Cardiac muscle cell (in vitro differentiated cells and primary cell): ENCODE results near the gene PHF13. TPM values are rescaled to one million over a fixed set of nuclear protein-coding genes. Genes with fewer than 3 reads are reported as not detected.

Experiments used
- DNase-seq, 2 donors: peaks; one replicate each; pipeline versions ENCODE4 v3.0.0 to v3.0.0-alpha.2; 2010 to 2017; ENCODE audit warnings: low read depth in 1 of 2, low spot score in 1 of 2
- H3K27ac ChIP-seq: fragments of 200-600 bp; sonication (generic); 2 replicates; pipeline ENCODE4 v1.5.1; 2016
- H3K27me3 ChIP-seq: fragments of 200-600 bp; sonication (generic); 2 replicates; pipeline ENCODE4 v1.6.0; 2016; ENCODE audit warnings: control low read depth
- H3K36me3 ChIP-seq: fragments of 200-600 bp; sonication (generic); 2 replicates; pipeline ENCODE4 v1.5.1; 2016; ENCODE audit warnings: control low read depth
- H3K4me1 ChIP-seq: fragments of 200-600 bp; sonication (generic); 2 replicates; pipeline ENCODE4 v1.8.1; 2017; ENCODE audit warnings: low read depth, mild to moderate bottlenecking, mixed run types
- H3K4me3 ChIP-seq: fragments of 200-600 bp; sonication (generic); 2 replicates; pipeline ENCODE4 v1.5.1; 2016; ENCODE audit warnings: mild to moderate bottlenecking
- H3K9me3 ChIP-seq: fragments of 200-600 bp; sonication (generic); 2 replicates; pipeline ENCODE4 v1.5.1; 2017; ENCODE audit warnings: low read depth, mild to moderate bottlenecking, control low read depth
- polyA plus RNA-seq: library from polyadenylated mRNA; unstranded; fragments of >200 nt; fragmentation: Nextera tagmentation; extraction: Ambion mirVana; gene quantifications from 2 replicates; pipeline ENCODE4 v1.2.1, GENCODE V29; 2016
- total RNA-seq: library from RNA; depleted of rRNA; stranded (reverse); fragments of >200 nt; gene quantifications from 2 replicates; pipeline ENCODE4 v1.2.3, GENCODE V29; 2016
- TF ChIP-seq, protein P1 (sequence below): IDR thresholded peaks from 2 replicates; pipeline ENCODE4 v1.5.1; 2012; ENCODE audit warnings: low read depth, mild to moderate bottlenecking, low read length

The PHF13 gene
- total and polyA plus RNA-seq, 2 experiments from 2014 or later = 16.8 to 31.6 TPM

GRCh38 chr1:6666696-6667095 lies 53.2 kb downstream of the PHF13 start:
- TF ChIP-seq, protein P1, sequence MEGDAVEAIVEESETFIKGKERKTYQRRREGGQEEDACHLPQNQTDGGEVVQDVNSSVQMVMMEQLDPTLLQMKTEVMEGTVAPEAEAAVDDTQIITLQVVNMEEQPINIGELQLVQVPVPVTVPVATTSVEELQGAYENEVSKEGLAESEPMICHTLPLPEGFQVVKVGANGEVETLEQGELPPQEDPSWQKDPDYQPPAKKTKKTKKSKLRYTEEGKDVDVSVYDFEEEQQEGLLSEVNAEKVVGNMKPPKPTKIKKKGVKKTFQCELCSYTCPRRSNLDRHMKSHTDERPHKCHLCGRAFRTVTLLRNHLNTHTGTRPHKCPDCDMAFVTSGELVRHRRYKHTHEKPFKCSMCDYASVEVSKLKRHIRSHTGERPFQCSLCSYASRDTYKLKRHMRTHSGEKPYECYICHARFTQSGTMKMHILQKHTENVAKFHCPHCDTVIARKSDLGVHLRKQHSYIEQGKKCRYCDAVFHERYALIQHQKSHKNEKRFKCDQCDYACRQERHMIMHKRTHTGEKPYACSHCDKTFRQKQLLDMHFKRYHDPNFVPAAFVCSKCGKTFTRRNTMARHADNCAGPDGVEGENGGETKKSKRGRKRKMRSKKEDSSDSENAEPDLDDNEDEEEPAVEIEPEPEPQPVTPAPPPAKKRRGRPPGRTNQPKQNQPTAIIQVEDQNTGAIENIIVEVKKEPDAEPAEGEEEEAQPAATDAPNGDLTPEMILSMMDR = no peak
- DNase-seq = no peak
- H3K9me3 ChIP-seq = no peaks in the 10 kb centered on the region
- no peaks in the 10 kb centered on the region for H3K27me3 ChIP-seq
- peaks cover 5% of the 10 kb centered on the region for H3K36me3 ChIP-seq
- H3K27ac ChIP-seq = no peak overlapping the region
- no peak overlapping the region for H3K4me3 ChIP-seq
- H3K4me1 ChIP-seq = peaks cover 2% of the 10 kb centered on the region

DNA sequence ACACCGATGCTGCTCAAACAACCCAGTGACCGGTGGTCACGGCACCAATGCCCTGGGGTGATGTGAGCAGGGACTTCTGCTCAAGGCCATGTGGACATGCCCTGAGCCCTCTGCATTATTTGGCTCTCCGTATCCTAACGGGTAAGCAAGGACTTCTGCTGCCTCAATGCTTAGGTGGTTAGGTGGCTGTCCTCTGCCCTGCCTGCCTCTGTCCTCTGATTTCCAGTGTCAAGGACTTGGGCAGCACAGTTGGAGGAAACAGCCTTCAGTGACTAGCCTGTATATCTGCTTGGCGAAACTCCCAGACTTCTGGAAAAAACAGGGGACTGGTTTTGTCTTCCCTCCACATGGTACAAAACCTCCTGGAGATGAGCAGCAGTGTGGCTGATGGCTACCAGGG lies 53.6 kb downstream of the PHF13 start:
- H3K27ac ChIP-seq = no peak overlapping the region
- TF ChIP-seq, protein P1 = no peak
- H3K27me3 ChIP-seq = no peaks in the 10 kb centered on the region
- peaks cover 7% of the 10 kb centered on the region for H3K4me1 ChIP-seq
- H3K36me3 ChIP-seq = peaks cover 5% of the 10 kb centered on the region
- H3K9me3 ChIP-seq = no peaks in the 10 kb centered on the region
- peak in 1 of 2 donors; percentile 11 for DNase-seq
- H3K4me3 ChIP-seq = no peak overlapping the region

DNA sequence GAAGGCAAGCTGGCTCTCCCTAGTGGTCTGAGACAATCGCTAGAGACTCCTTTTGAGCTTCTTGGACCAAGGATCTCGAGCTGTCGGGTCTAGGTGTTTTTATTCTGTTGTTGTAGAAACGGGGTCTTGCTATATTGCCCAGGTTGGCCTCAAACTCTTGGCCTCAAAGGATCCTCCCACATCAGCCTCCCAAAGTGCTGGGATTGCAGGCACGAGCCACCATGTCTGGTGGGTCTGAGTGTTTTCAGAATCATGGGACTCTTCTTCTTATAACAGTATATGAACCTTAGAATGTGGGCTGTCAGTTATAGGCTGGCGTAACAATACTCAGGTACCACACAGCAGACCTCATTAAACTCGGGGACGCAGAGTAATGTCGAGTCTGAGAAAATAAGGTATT lies 55.0 kb downstream of the PHF13 start:
- Histone ChIP-seq H3K27ac (no peak overlapping the region), H3K9me3 (no peaks in the 10 kb centered on the region), H3K4me1 (peaks cover 17% of the 10 kb centered on the region), H3K4me3 (no peak overlapping the region), H3K27me3 (no peaks in the 10 kb centered on the region), H3K36me3 (peaks cover 5% of the 10 kb centered on the region)
- TF ChIP-seq, protein P1 = no peak
- no peak for DNase-seq

DNA sequence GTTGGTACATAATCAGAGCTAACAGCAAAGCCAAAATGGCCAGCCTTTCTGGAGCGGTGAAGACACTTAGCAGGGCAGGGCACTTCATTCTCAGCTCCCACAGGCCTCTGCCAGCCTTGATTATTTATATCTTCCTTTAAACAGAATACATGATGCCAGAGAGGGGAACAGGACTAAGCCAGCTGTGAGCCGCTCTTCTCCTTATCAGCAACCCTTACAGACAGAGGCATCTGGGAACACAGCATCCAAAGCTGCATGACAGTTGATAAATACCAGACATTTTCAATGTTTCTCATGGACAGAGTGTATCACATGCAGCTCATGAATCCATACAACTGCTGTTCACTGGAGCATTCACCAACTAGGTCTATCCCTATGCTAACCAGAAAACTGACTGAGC lies 59.0 kb downstream of the PHF13 start:
- no peaks in the 10 kb centered on the region for H3K9me3 ChIP-seq
- no peak overlapping the region for H3K4me3 ChIP-seq
- DNase-seq = peak; percentile 21 to 85
- H3K27me3 ChIP-seq = no peaks in the 10 kb centered on the region
- H3K36me3 ChIP-seq = peaks cover 3% of the 10 kb centered on the region
- TF ChIP-seq, protein P1 = no peak
- peaks cover 27% of the 10 kb centered on the region for H3K4me1 ChIP-seq
- peak overlapping the region; percentile 91 for H3K27ac ChIP-seq

Other genes starting within 250 kb of the PHF13 start
- gene ACOT7, start 220.0 kb upstream of the PHF13 start, total RNA-seq = 11.8 and 24.2 TPM in 2 replicates
- 22.3 and 51.2 TPM in 2 replicates for gene ACOT7, start 220.0 kb upstream of the PHF13 start, polyA plus RNA-seq
- not detected in 2 replicates for gene HES2, start 193.8 kb upstream of the PHF13 start, total RNA-seq
- 0.09 TPM in 1 of 2 replicates, not detected in the other for gene HES2, start 193.8 kb upstream of the PHF13 start, polyA plus RNA-seq
- 9.7 and 18.1 TPM in 2 replicates for gene ESPN, start 189.0 kb upstream of the PHF13 start, total RNA-seq
- gene ESPN, start 189.0 kb upstream of the PHF13 start, polyA plus RNA-seq = 8.0 and 9.7 TPM in 2 replicates
- gene TNFRSF25, start 147.6 kb upstream of the PHF13 start, total RNA-seq = 24.4 and 31.4 TPM in 2 replicates
- 11.3 and 11.8 TPM in 2 replicates for gene TNFRSF25, start 147.6 kb upstream of the PHF13 start, polyA plus RNA-seq
- gene PLEKHG5, start 122.1 kb upstream of the PHF13 start, total RNA-seq = 21.8 and 34.8 TPM in 2 replicates
- 9.6 and 18.7 TPM in 2 replicates for gene PLEKHG5, start 122.1 kb upstream of the PHF13 start, polyA plus RNA-seq
- 22.4 and 33.2 TPM in 2 replicates for gene NOL9, start 59.2 kb upstream of the PHF13 start, total RNA-seq
- 12.9 and 16.7 TPM in 2 replicates for gene NOL9, start 59.2 kb upstream of the PHF13 start, polyA plus RNA-seq
- gene TAS1R1, start 58.4 kb upstream of the PHF13 start, total RNA-seq = not detected in 2 replicates
- gene TAS1R1, start 58.4 kb upstream of the PHF13 start, polyA plus RNA-seq = 0.17 TPM in 1 of 2 replicates, not detected in the other
- gene ZBTB48, start 33.7 kb upstream of the PHF13 start, total RNA-seq = 38.5 and 46.3 TPM in 2 replicates
- gene ZBTB48, start 33.7 kb upstream of the PHF13 start, polyA plus RNA-seq = 22.4 and 28.8 TPM in 2 replicates
- 62.7 and 90.5 TPM in 2 replicates for gene KLHL21, start 10.9 kb upstream of the PHF13 start, total RNA-seq
- 37.3 and 40.6 TPM in 2 replicates for gene KLHL21, start 10.9 kb upstream of the PHF13 start, polyA plus RNA-seq
- 46.0 and 55.5 TPM in 2 replicates for gene THAP3, start 11.1 kb downstream of the PHF13 start, total RNA-seq
- 35.1 and 43.7 TPM in 2 replicates for gene THAP3, start 11.1 kb downstream of the PHF13 start, polyA plus RNA-seq
- gene DNAJC11, start 88.1 kb downstream of the PHF13 start, total RNA-seq = 48.8 and 67.9 TPM in 2 replicates
- 54.3 and 64.7 TPM in 2 replicates for gene DNAJC11, start 88.1 kb downstream of the PHF13 start, polyA plus RNA-seq
- 209 and 213 TPM in 2 replicates for gene CAMTA1, start 171.7 kb downstream of the PHF13 start, total RNA-seq
- 336 and 341 TPM in 2 replicates for gene CAMTA1, start 171.7 kb downstream of the PHF13 start, polyA plus RNA-seq